ENCODE measurements around the gene TMEM267. TPM values are rescaled to one million over a fixed set of nuclear protein-coding genes. Genes with fewer than 3 reads are reported as not detected.

The TMEM267 gene
- total RNA-seq, 4 donors from 2014 or later = 0.60 to 11.5 (median 7.3) TPM

GRCh38 chr5:43421450-43422133 lies 62.1 kb downstream of the TMEM267 start:
- H3K4me1 ChIP-seq = peaks cover 4 to 35% (median 20%) of the 10 kb centered on the region in 4 donors
- H3K36me3 ChIP-seq = no peaks in the 10 kb centered on the region
- DNase-seq = no peak
- intact Hi-C loops (cut with DNase I; ENCODE audit: low total_unique reads) = no loop called here
- TF ChIP-seq POLR2AphosphoS5 (IDR thresholded peaks at IDR 0.05) = no peak
- no peak overlapping the region for H3K4me3 ChIP-seq
- no peaks in the 10 kb centered on the region for H3K9me3 ChIP-seq
- H3K27ac ChIP-seq = peak overlapping the region; percentile 62 to 69 (median 66)
- in situ Hi-C loops (cut with MboI; ENCODE audit: low pct_ligation_motif_present in 1 of 4, low pct_unique_long_range_greater_than_20kb in 1 of 4, low sequenced_read_pairs in 3 of 4) = no loop called here
- 67 to 84% methylated on average over 7 of the region's 7 CpGs for WGBS, 2 donors (ENCODE audit: low coverage in 1 of 2)
- H3K27me3 ChIP-seq = no peaks in the 10 kb centered on the region

- intact Hi-C loops (cut with DNase I; ENCODE audit: low total_unique reads) (no loop called here), in situ Hi-C loops (cut with MboI; ENCODE audit: low pct_ligation_motif_present in 1 of 4, low pct_unique_long_range_greater_than_20kb in 1 of 4, low sequenced_read_pairs in 3 of 4) (no loop called here)
- H3K4me1 ChIP-seq = peaks cover 4 to 35% (median 20%) of the 10 kb centered on the region in 4 donors
- 84 to 94% methylated on average over 2 to 4 of the region's 4 CpGs for WGBS, 2 donors (ENCODE audit: low coverage in 1 of 2)
- no peak overlapping the region for H3K27ac ChIP-seq
- H3K9me3 ChIP-seq = no peaks in the 10 kb centered on the region
- TF ChIP-seq CTCF (IDR thresholded peaks at IDR 0.05) = no peak
- no peak for TF ChIP-seq POLR2A (IDR thresholded peaks at IDR 0.05)
- TF ChIP-seq EP300 (IDR thresholded peaks at IDR 0.05; ENCODE audit: low read depth) = no peak
- no peak for TF ChIP-seq POLR2AphosphoS5 (IDR thresholded peaks at IDR 0.05)
- no peak for DNase-seq
- no peak overlapping the region for H3K4me3 ChIP-seq
- no peaks in the 10 kb centered on the region for H3K36me3 ChIP-seq
- no peaks in the 10 kb centered on the region for H3K27me3 ChIP-seq
Measured at GRCh38 chr5:43420241-43420640, 63.4 kb downstream of the TMEM267 start.

DNA sequence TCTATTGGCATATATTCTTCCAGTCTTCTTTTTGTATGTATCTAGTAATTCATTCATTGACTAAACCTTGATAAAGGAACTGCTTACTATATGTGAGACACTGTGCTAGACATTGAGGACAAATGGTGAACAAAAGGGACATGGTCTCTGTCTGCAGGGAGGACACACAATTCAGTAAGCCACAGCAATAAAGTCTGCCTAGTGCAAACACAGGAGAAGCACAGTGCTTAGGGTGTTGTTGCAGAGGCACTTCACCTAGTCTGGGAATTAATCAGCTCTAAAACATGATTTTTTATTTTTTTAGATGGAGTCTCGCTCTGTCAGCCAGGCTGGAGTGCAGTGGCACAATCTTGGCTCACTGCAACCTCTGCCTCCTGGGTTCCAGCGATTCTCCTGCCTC lies 65.1 kb downstream of the TMEM267 start:
- intact Hi-C loops (cut with DNase I; ENCODE audit: low total_unique reads) = no loop called here
- Histone ChIP-seq H3K36me3 (no peaks in the 10 kb centered on the region), H3K9me3 (no peaks in the 10 kb centered on the region), H3K27ac (peak overlapping the region in 3 of 4 donors; percentile 17 to 52 (median 25)), H3K4me3 (no peak overlapping the region), H3K4me1 (peaks cover 4 to 32% (median 20%) of the 10 kb centered on the region in 4 donors), H3K27me3 (no peaks in the 10 kb centered on the region)
- no peak for TF ChIP-seq CTCF (IDR thresholded peaks at IDR 0.05)
- TF ChIP-seq EP300 (IDR thresholded peaks at IDR 0.05; ENCODE audit: low read depth) = no peak
- no peak for TF ChIP-seq POLR2A (IDR thresholded peaks at IDR 0.05)
- no peak for TF ChIP-seq POLR2AphosphoS5 (IDR thresholded peaks at IDR 0.05)
- in situ Hi-C loops (cut with MboI; ENCODE audit: low pct_ligation_motif_present in 1 of 4, low pct_unique_long_range_greater_than_20kb in 1 of 4, low sequenced_read_pairs in 3 of 4) = no loop called here
- WGBS, 2 donors (ENCODE audit: low coverage in 1 of 2) = 35 to 100% methylated on average over 1 to 2 of the region's 2 CpGs
- DNase-seq = no peak

DNA sequence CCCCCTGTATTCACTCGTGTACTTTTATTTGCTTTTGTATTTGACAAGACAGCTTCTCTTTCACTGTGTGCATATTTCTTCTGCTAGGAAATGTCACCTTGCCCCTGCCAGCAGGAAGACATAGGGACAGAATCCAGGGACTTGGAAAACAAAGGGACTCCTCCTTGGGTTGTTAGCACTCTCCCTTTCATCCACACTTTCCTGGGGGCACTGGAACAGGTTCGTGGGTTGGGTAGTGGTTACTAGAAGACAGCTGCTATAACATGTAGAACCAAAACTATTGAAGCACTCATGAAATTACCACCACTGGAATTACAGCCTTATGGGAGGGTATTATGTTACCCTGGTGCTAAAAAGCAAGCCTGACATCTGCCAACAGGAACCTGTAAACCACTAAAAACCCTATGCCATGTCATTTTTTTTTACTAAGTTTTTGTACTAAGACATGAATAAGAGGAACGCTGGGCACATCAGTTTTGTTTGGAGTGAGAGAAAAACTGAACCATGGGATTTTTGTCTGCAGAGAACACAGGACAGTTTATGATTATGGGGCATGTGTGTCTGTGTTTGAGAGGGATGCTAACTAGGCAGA lies 66.8 kb downstream of the TMEM267 start:
- WGBS, 2 donors (ENCODE audit: low coverage in 1 of 2) = 49 to 61% methylated on average over 2 to 3 of the region's 3 CpGs
- DNase-seq = no peak

More for the DNA sequence above, 66.8 kb downstream of the TMEM267 start:
- Histone ChIP-seq H3K36me3 (no peaks in the 10 kb centered on the region), H3K4me1 (peaks cover 4 to 29% (median 9%) of the 10 kb centered on the region in 4 donors), H3K27me3 (no peaks in the 10 kb centered on the region), H3K27ac (no peak overlapping the region), H3K9me3 (no peaks in the 10 kb centered on the region), H3K4me3 (no peak overlapping the region)
- intact Hi-C loops (cut with DNase I; ENCODE audit: low total_unique reads) = no loop called here
- TF ChIP-seq POLR2AphosphoS5 (IDR thresholded peaks at IDR 0.05) = no peak
- TF ChIP-seq POLR2A (IDR thresholded peaks at IDR 0.05) = no peak
- no peak for TF ChIP-seq EP300 (IDR thresholded peaks at IDR 0.05; ENCODE audit: low read depth)
- TF ChIP-seq CTCF (IDR thresholded peaks at IDR 0.05) = no peak
- in situ Hi-C loops (cut with MboI; ENCODE audit: low pct_ligation_motif_present in 1 of 4, low pct_unique_long_range_greater_than_20kb in 1 of 4, low sequenced_read_pairs in 3 of 4) = no loop called here

Data from transverse colon (tissue), 4 donors.